Neural cell (in vitro differentiated cells): ENCODE results near the gene SLC16A3. TPM values are rescaled to one million over a fixed set of nuclear protein-coding genes. Genes with fewer than 3 reads are reported as not detected.

Source experiments
- H2AFZ ChIP-seq: fragments of 200-600, 300-800 bp; sonication (generic), shearing (Covaris generic); 2 replicates; pipeline ENCODE4 v1.6.0; 2014; ENCODE audit warnings: low read depth, mild to moderate bottlenecking, antibody characterized with exemption, low read length, moderate library complexity
- H3F3A ChIP-seq: fragments of 200-600 bp; shearing (Covaris generic); 2 replicates; pipeline ENCODE4 v1.6.1; 2016; ENCODE audit warnings: mild to moderate bottlenecking, moderate library complexity, mixed read lengths, antibody characterized with exemption, low read length; ENCODE audit not compliant: insufficient read depth, poor library complexity, severe bottlenecking
- H3K27ac ChIP-seq: fragments of 200-600, 300-800 bp; sonication (generic), shearing (Covaris generic); 2 replicates; pipeline ENCODE4 v1.5.1; 2014; ENCODE audit warnings: mild to moderate bottlenecking, low read length, moderate library complexity
- H3K27me3 ChIP-seq: fragments of 300-800, 200-600 bp; sonication (generic), shearing (Covaris generic); 2 replicates; pipeline ENCODE4 v1.6.0; 2014; ENCODE audit warnings: mild to moderate bottlenecking, low read depth, low read length, moderate library complexity; ENCODE audit not compliant: insufficient read depth
- H3K36me3 ChIP-seq: fragments of 300-800, 200-600 bp; sonication (generic), shearing (Covaris generic); 2 replicates; pipeline ENCODE4 v1.5.1; 2014; ENCODE audit warnings: mild to moderate bottlenecking, antibody characterized with exemption, low read length, moderate library complexity; ENCODE audit not compliant: insufficient read depth
- H3K4me2 ChIP-seq: fragments of 300-800, 200-600 bp; sonication (generic), shearing (Covaris generic); 2 replicates; pipeline ENCODE4 v1.6.0; 2014; ENCODE audit warnings: mild to moderate bottlenecking, low read length
- H3K4me3 ChIP-seq: fragments of 300-800, 200-600 bp; sonication (generic), shearing (Covaris generic); 2 replicates; pipeline ENCODE4 v1.5.1; 2014; ENCODE audit warnings: mild to moderate bottlenecking, low read length, moderate library complexity
- H3K79me2 ChIP-seq: fragments of 200-600 bp; shearing (Covaris generic); replicated peaks from 2 replicates; pipeline ENCODE4 v1.6.0; 2014; ENCODE audit warnings: mild to moderate bottlenecking, low read length, moderate library complexity; ENCODE audit not compliant: insufficient read depth
- H3K9ac ChIP-seq: fragments of 300-800, 200-600 bp; sonication (generic), shearing (Covaris generic); 2 replicates; pipeline ENCODE4 v1.6.1; 2016; ENCODE audit warnings: mild to moderate bottlenecking, low read length, mixed read lengths
- H3K9me2 ChIP-seq: fragments of 200-600 bp; shearing (Covaris generic); 2 replicates; pipeline ENCODE4 v1.6.1; 2016; ENCODE audit warnings: mild to moderate bottlenecking, low read length, mixed read lengths; ENCODE audit not compliant: insufficient read depth
- H3K9me3 ChIP-seq: fragments of 200-600, 300-800 bp; sonication (generic), shearing (Covaris generic); 2 replicates; pipeline ENCODE4 v1.6.1; 2016; ENCODE audit warnings: mild to moderate bottlenecking, mixed run types, low read length, moderate library complexity, mixed read lengths
- H4K20me1 ChIP-seq: fragments of 200-600 bp; shearing (Covaris generic); 2 replicates; pipeline ENCODE4 v1.6.1; 2016; ENCODE audit warnings: mild to moderate bottlenecking, mixed run types; ENCODE audit not compliant: insufficient read depth
- CTCF ChIP-seq: fragments of 450-650 bp; IDR thresholded peaks from 2 replicates; pipeline ENCODE4 v1.5.1; 2014; ENCODE audit warnings: antibody characterized with exemption, mild to moderate bottlenecking, moderate library complexity; ENCODE audit not compliant: poor library complexity, severe bottlenecking
- EP300 ChIP-seq: fragments of 450-650 bp; conservative IDR thresholded peaks from 2 replicates; pipeline ENCODE4 v1.6.1; 2014; ENCODE audit warnings: antibody characterized with exemption, mild to moderate bottlenecking, moderate library complexity; ENCODE audit not compliant: poor library complexity, severe bottlenecking
- EZH2 ChIP-seq: fragments of 200-600, 300-800 bp; shearing (Covaris generic), sonication (generic); IDR thresholded peaks from 2 replicates; pipeline ENCODE4 v1.6.1; 2014; ENCODE audit warnings: antibody characterized with exemption, low read length, borderline replicate concordance, mild to moderate bottlenecking; ENCODE audit not compliant: insufficient read depth, poor library complexity, severe bottlenecking
- MXI1 ChIP-seq: fragments of 450-650 bp; conservative IDR thresholded peaks from 2 replicates; pipeline ENCODE4 v1.6.1; 2014; ENCODE audit warnings: antibody characterized with exemption, mild to moderate bottlenecking; ENCODE audit not compliant: poor library complexity, severe bottlenecking
- POLR2AphosphoS5 ChIP-seq: IDR thresholded peaks from 2 replicates; pipeline ENCODE4 v1.6.1; 2012
- RAD21 ChIP-seq: fragments of 450-650 bp; conservative IDR thresholded peaks from 2 replicates; pipeline ENCODE4 v1.6.1; 2014; ENCODE audit warnings: antibody characterized with exemption, mild to moderate bottlenecking, moderate library complexity
- REST ChIP-seq: IDR thresholded peaks from 2 replicates; pipeline ENCODE4 v1.6.1; 2012; ENCODE audit warnings: borderline replicate concordance
- SMC3 ChIP-seq: fragments of 450-650 bp; conservative IDR thresholded peaks from 2 replicates; pipeline ENCODE4 v1.6.1; 2014; ENCODE audit warnings: antibody characterized with exemption, mild to moderate bottlenecking, moderate library complexity; ENCODE audit not compliant: poor library complexity
- TAF1 ChIP-seq: IDR thresholded peaks from 2 replicates; pipeline ENCODE4 v1.6.1; 2012; ENCODE audit warnings: low read depth
- polyA plus RNA-seq: library from polyadenylated mRNA; depleted of rRNA; stranded (reverse); fragments of >200 nt; gene quantifications from 2 replicates; pipeline ENCODE4 v1.2.3, GENCODE V29; 2014

SLC16A3 gene
- polyA plus RNA-seq, 1 donor from 2014 or later, result 0.56 TPM

- no peaks in the 10 kb centered on the region for H3K9me2 ChIP-seq
- no peak overlapping the region for H3K4me2 ChIP-seq
- TF ChIP-seq EZH2 (no peak), MXI1 (no peak), REST (no peak), EP300 (no peak), TAF1 (no peak)
- no peaks in the 10 kb centered on the region for H3K79me2 ChIP-seq
- H3K9ac ChIP-seq, result no peak overlapping the region
- H3K27ac ChIP-seq, result no peak overlapping the region
- no peak overlapping the region for H3K4me3 ChIP-seq
- no peaks in the 10 kb centered on the region for H3K9me3 ChIP-seq
- no peak overlapping the region for H2AFZ ChIP-seq
- no peaks in the 10 kb centered on the region for H3K36me3 ChIP-seq
- H3F3A ChIP-seq, result no peaks in the 10 kb centered on the region
- no peaks in the 10 kb centered on the region for H3K27me3 ChIP-seq
- H4K20me1 ChIP-seq, result no peaks in the 10 kb centered on the region
These were observed 32.9 kb upstream of the SLC16A3 start for GRCh38 chr17:82195675-82196672.

GRCh38 chr17:82198092-82198491 is 30.8 kb upstream of the SLC16A3 start:
- Histone ChIP-seq H3K9ac (no peak overlapping the region), H3K4me2 (no peak overlapping the region), H3K9me2 (no peaks in the 10 kb centered on the region), H3K27ac (no peak overlapping the region), H3K9me3 (no peaks in the 10 kb centered on the region), H3K79me2 (no peaks in the 10 kb centered on the region), H4K20me1 (no peaks in the 10 kb centered on the region), H3K27me3 (no peaks in the 10 kb centered on the region), H2AFZ (no peak overlapping the region), H3F3A (no peaks in the 10 kb centered on the region), H3K36me3 (no peaks in the 10 kb centered on the region), H3K4me3 (no peak overlapping the region)
- TF ChIP-seq POLR2AphosphoS5 (no peak), MXI1 (no peak), EZH2 (no peak), CTCF (no peak), RAD21 (no peak), SMC3 (no peak), EP300 (no peak), REST (no peak)
